Measurements from ENCODE around the gene CAMK1G.

The CAMK1G gene

GRCh38 chr1:209554761-209555611, 28.5 kb upstream of the CAMK1G start:
- no peak overlapping the region for H3K27ac ChIP-seq
- TF ChIP-seq ZFX (IDR thresholded peaks at IDR 0.05; ENCODE audit: borderline replicate concordance) (no peak), CTCF (IDR thresholded peaks at IDR 0.05) (peak; percentile 38)

- H3K27ac ChIP-seq: no peak overlapping the region
- TF ChIP-seq CTCF (IDR thresholded peaks at IDR 0.05) (no peak), ZFX (IDR thresholded peaks at IDR 0.05; ENCODE audit: borderline replicate concordance) (no peak)
Measured at GRCh38 chr1:209556162-209556690, 27.3 kb upstream of the CAMK1G start.

- TF ChIP-seq CTCF (IDR thresholded peaks at IDR 0.05): no peak
- no peak for TF ChIP-seq ZFX (IDR thresholded peaks at IDR 0.05; ENCODE audit: borderline replicate concordance)
Measured at GRCh38 chr1:209557221-209557620, 26.3 kb upstream of the CAMK1G start.

GRCh38 chr1:209560529-209560928, 23.0 kb upstream of the CAMK1G start:
- TF ChIP-seq CTCF (IDR thresholded peaks at IDR 0.05) (no peak), ZFX (IDR thresholded peaks at IDR 0.05; ENCODE audit: borderline replicate concordance) (no peak)
- no peak overlapping the region for H3K27ac ChIP-seq

More at GRCh38 chr1:209557221-209557620, 26.3 kb upstream of the CAMK1G start:
- H3K27ac ChIP-seq: no peak overlapping the region

- no peak overlapping the region for H3K27ac ChIP-seq
- TF ChIP-seq ZFX (IDR thresholded peaks at IDR 0.05; ENCODE audit: borderline replicate concordance) (no peak), CTCF (IDR thresholded peaks at IDR 0.05) (no peak)
Measured at GRCh38 chr1:209560952-209561351, 22.6 kb upstream of the CAMK1G start.

- no peak overlapping the region for H3K27ac ChIP-seq
- TF ChIP-seq CTCF (IDR thresholded peaks at IDR 0.05): no peak
- no peak for TF ChIP-seq ZFX (IDR thresholded peaks at IDR 0.05; ENCODE audit: borderline replicate concordance)
Measured at GRCh38 chr1:209561532-209561931, 22.0 kb upstream of the CAMK1G start.

GRCh38 chr1:209564849-209565248, 18.7 kb upstream of the CAMK1G start:
- TF ChIP-seq CTCF (IDR thresholded peaks at IDR 0.05) (no peak), ZFX (IDR thresholded peaks at IDR 0.05; ENCODE audit: borderline replicate concordance) (no peak)
- no peak overlapping the region for H3K27ac ChIP-seq
